Osteocyte (in vitro differentiated cells): ENCODE measurements around the gene MAML1. TPM values are rescaled to one million over a fixed set of nuclear protein-coding genes. Genes with fewer than 3 reads are reported as not detected.
"Not testable (repeated sequence)": the region's sequence is repeated elsewhere in the genome, so short reads cannot be mapped to it uniquely, and the experiment has no call there.

Experiments
- DNase-seq: peaks from one replicate; pipeline ENCODE4 v3.0.0; 2021; ENCODE audit warnings: mixed read lengths; ENCODE audit not compliant: unreplicated experiment; ENCODE audit errors: extremely low spot score
- H3K27ac Mint-ChIP-seq: one replicate; pipeline ENCODE4 v1.8.0; 2021; ENCODE audit warnings: mild to moderate bottlenecking, mixed read lengths; ENCODE audit not compliant: unreplicated experiment
- H3K27me3 Mint-ChIP-seq: one replicate; pipeline ENCODE4 v1.8.0; 2021; ENCODE audit warnings: mixed read lengths; ENCODE audit not compliant: unreplicated experiment
- H3K36me3 Mint-ChIP-seq: one replicate; pipeline ENCODE4 v1.8.0; 2021; ENCODE audit warnings: mixed read lengths; ENCODE audit not compliant: unreplicated experiment
- H3K4me1 Mint-ChIP-seq: one replicate; pipeline ENCODE4 v1.8.0; 2021; ENCODE audit warnings: mixed read lengths; ENCODE audit not compliant: unreplicated experiment
- H3K4me3 Mint-ChIP-seq: one replicate; pipeline ENCODE4 v1.8.0; 2021; ENCODE audit warnings: mild to moderate bottlenecking, moderate library complexity, mixed read lengths; ENCODE audit not compliant: unreplicated experiment
- H3K9me3 Mint-ChIP-seq: one replicate; pipeline ENCODE4 v1.8.0; 2021; ENCODE audit warnings: mixed read lengths; ENCODE audit not compliant: unreplicated experiment
- long read RNA-seq: library from polyadenylated mRNA; unstranded; transcript quantifications from one replicate; pipeline ENCODE4 v2.0.0, GENCODE V29; 2021
- total RNA-seq: library from RNA; stranded (reverse); gene quantifications from 2 replicates; pipeline ENCODE4 v1.2.1, GENCODE V29; 2021
- TF ChIP-seq, protein P1 (sequence below): fragments of 200-600 bp; sonication (generic); IDR thresholded peaks from 2 replicates; pipeline ENCODE4 v1.5.0; 2021; ENCODE audit warnings: antibody characterized with exemption, mild to moderate bottlenecking, moderate library complexity

The MAML1 gene, protein sequence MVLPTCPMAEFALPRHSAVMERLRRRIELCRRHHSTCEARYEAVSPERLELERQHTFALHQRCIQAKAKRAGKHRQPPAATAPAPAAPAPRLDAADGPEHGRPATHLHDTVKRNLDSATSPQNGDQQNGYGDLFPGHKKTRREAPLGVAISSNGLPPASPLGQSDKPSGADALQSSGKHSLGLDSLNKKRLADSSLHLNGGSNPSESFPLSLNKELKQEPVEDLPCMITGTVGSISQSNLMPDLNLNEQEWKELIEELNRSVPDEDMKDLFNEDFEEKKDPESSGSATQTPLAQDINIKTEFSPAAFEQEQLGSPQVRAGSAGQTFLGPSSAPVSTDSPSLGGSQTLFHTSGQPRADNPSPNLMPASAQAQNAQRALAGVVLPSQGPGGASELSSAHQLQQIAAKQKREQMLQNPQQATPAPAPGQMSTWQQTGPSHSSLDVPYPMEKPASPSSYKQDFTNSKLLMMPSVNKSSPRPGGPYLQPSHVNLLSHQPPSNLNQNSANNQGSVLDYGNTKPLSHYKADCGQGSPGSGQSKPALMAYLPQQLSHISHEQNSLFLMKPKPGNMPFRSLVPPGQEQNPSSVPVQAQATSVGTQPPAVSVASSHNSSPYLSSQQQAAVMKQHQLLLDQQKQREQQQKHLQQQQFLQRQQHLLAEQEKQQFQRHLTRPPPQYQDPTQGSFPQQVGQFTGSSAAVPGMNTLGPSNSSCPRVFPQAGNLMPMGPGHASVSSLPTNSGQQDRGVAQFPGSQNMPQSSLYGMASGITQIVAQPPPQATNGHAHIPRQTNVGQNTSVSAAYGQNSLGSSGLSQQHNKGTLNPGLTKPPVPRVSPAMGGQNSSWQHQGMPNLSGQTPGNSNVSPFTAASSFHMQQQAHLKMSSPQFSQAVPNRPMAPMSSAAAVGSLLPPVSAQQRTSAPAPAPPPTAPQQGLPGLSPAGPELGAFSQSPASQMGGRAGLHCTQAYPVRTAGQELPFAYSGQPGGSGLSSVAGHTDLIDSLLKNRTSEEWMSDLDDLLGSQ
- 33.1 and 34.1 TPM in 2 replicates for total RNA-seq
- long read RNA-seq, partial matches to known transcripts: 0 of 2 reads
- long read RNA-seq, other reads (novel, unspliced or antisense): 2 of 2 reads

- H3K27me3 Mint-ChIP-seq: no peaks in the 10 kb centered on the region
- TF ChIP-seq, protein P1, sequence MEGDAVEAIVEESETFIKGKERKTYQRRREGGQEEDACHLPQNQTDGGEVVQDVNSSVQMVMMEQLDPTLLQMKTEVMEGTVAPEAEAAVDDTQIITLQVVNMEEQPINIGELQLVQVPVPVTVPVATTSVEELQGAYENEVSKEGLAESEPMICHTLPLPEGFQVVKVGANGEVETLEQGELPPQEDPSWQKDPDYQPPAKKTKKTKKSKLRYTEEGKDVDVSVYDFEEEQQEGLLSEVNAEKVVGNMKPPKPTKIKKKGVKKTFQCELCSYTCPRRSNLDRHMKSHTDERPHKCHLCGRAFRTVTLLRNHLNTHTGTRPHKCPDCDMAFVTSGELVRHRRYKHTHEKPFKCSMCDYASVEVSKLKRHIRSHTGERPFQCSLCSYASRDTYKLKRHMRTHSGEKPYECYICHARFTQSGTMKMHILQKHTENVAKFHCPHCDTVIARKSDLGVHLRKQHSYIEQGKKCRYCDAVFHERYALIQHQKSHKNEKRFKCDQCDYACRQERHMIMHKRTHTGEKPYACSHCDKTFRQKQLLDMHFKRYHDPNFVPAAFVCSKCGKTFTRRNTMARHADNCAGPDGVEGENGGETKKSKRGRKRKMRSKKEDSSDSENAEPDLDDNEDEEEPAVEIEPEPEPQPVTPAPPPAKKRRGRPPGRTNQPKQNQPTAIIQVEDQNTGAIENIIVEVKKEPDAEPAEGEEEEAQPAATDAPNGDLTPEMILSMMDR: no peak
- peak within 1 kb of the TSS; percentile 90 for H3K27ac Mint-ChIP-seq
- DNase-seq: peak; percentile 100
- H3K4me1 Mint-ChIP-seq: peaks cover 39% of the 10 kb centered on the region
- peak within 1 kb of the TSS; percentile 94 for H3K4me3 Mint-ChIP-seq
- H3K36me3 Mint-ChIP-seq: peaks cover 28% of the 10 kb centered on the region
- no peaks in the 10 kb centered on the region for H3K9me3 Mint-ChIP-seq
These were observed at the start of gene MAML1 for GRCh38 chr5:179732412-179732917. TSS of gene MAML1 (plus strand) at chr5:179732822. CDS start at chr5:179733113, 291 bp downstream.

- not testable (repeated sequence) for H3K27ac Mint-ChIP-seq, H3K9me3 Mint-ChIP-seq, H3K4me1 Mint-ChIP-seq, DNase-seq, H3K4me3 Mint-ChIP-seq, H3K27me3 Mint-ChIP-seq, H3K36me3 Mint-ChIP-seq
These were observed 43.4 kb upstream of the MAML1 start for GRCh38 chr5:179689212-179689611.

DNA sequence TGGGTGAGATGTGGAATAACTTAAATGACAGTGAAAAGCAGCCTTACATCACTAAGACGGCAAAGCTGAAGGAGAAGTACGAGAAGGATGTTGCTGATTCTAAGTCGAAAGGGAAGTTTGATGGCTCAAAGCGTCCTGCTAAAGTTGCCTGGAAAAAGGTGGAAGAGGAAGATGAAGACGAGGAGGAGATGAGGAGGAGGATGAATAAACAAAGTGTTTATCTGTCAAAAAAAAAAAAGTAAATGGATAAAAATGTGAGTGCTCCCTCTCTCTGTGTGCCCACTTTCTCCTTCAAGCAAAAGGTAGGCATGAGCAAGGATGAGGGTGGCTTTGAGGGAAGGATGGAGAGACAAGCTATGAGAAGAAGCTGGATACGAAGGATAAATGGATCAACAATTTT lies 38.1 kb upstream of the MAML1 start:
- Mint-ChIP-seq H3K27ac (no peak overlapping the region), H3K9me3 (no peaks in the 10 kb centered on the region), H3K4me3 (no peak overlapping the region), H3K4me1 (peaks cover 15% of the 10 kb centered on the region), H3K36me3 (no peaks in the 10 kb centered on the region), H3K27me3 (no peaks in the 10 kb centered on the region)
- TF ChIP-seq, protein P1: no peak
- DNase-seq: no peak

DNA sequence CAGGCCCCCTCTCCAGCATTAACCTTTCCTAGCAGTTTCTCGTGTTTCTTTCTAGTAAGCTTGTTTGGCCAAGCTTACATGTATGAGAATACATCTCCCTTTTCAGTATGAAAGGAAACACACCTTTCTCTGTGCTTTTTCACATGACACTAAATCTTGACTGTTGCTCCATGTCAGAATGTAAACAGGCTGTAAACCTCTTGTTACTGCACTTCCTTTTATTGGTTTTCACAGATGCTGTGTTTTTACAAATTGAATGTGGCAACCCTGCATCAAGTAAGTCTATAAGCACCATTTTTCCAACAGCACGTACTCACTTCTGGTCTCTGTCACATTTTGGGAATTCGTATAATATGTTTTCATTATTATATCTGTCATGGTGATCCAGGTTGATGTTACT lies 36.0 kb upstream of the MAML1 start:
- Mint-ChIP-seq H3K27me3 (no peaks in the 10 kb centered on the region), H3K9me3 (no peaks in the 10 kb centered on the region), H3K4me3 (no peak overlapping the region), H3K4me1 (peaks cover 27% of the 10 kb centered on the region), H3K36me3 (no peaks in the 10 kb centered on the region), H3K27ac (peak overlapping the region; percentile 27)
- no peak for DNase-seq
- TF ChIP-seq, protein P1: no peak

DNA sequence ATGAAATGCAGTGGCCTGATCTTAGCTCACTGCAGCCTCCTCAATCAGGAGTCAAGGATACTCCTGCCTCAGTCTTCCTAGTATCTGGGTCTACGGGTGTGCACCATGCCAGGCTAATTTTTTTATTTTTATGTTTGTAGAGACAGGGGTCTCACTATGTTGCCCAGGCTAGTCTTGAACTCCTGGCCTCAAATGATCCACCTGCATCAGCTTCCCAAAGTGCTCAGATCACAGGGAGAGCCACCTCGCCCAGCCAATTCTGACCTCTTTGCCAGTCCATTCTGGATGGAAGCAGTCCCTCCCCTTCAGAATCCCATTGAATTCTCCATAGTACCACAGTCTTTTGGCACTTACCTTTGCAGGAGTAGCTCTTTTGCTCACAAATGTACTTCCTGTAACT lies 35.5 kb upstream of the MAML1 start:
- Mint-ChIP-seq H3K27ac (peak overlapping the region; percentile 99), H3K9me3 (no peaks in the 10 kb centered on the region), H3K27me3 (no peaks in the 10 kb centered on the region), H3K4me1 (peaks cover 29% of the 10 kb centered on the region), H3K36me3 (peaks cover 2% of the 10 kb centered on the region), H3K4me3 (peak overlapping the region; percentile 98)
- TF ChIP-seq, protein P1: no peak
- no peak for DNase-seq

DNA sequence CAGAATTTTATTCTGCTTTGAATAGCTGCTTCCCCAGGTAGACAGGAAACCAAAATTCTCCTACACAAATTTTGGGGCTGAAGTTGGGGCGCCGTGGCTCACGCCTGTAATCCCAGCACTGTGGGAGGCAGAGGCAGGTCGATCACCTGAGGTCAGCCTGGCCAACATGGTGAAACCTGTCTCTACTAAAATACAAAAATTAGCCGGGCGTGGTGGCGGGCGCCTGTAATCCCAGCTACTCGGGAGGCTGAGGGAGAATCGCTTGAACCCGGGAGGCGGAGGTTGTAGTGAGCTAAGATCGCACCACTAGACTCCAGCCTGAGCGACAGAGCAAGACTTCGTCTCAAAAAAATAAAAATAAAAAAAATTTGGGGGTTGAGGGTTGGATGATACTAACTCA lies 35.1 kb upstream of the MAML1 start:
- H3K36me3 Mint-ChIP-seq, DNase-seq, H3K9me3 Mint-ChIP-seq, H3K27me3 Mint-ChIP-seq: not testable (repeated sequence)
- peak overlapping the region; percentile 99 for H3K27ac Mint-ChIP-seq
- peaks cover 33% of the 10 kb centered on the region for H3K4me1 Mint-ChIP-seq
- H3K4me3 Mint-ChIP-seq: peak overlapping the region; percentile 98
